PC-9 (cell line): Measurements from ENCODE around the gene TGFBR3L.

Experiments
- CTCF ChIP-seq: fragments of 200-600 bp; sonication (generic); conservative IDR thresholded peaks from 2 replicates; pipeline ENCODE4 v1.6.1; 2017; ENCODE audit warnings: mixed run types, antibody characterized with exemption, mild to moderate bottlenecking, moderate library complexity
- EZH2 ChIP-seq: fragments of 200-600 bp; sonication (generic); IDR thresholded peaks from 2 replicates; pipeline ENCODE4 v1.8.0; 2017; ENCODE audit warnings: antibody characterized with exemption, low read depth

- TF ChIP-seq CTCF (no peak), EZH2 (no peak)
Observed at GRCh38 chr19:7872306-7873204, 42.1 kb upstream of the TGFBR3L start.
